ENCODE data around the gene MDM4. TPM values are rescaled to one million over a fixed set of nuclear protein-coding genes. Genes with fewer than 3 reads are reported as not detected.
"Not testable (repeated sequence)": the region's sequence is repeated elsewhere in the genome, so short reads cannot be mapped to it uniquely, and the experiment has no call there.

Gene MDM4
- total RNA-seq, 1 experiment from 2014 or later = 49.6 TPM

DNA sequence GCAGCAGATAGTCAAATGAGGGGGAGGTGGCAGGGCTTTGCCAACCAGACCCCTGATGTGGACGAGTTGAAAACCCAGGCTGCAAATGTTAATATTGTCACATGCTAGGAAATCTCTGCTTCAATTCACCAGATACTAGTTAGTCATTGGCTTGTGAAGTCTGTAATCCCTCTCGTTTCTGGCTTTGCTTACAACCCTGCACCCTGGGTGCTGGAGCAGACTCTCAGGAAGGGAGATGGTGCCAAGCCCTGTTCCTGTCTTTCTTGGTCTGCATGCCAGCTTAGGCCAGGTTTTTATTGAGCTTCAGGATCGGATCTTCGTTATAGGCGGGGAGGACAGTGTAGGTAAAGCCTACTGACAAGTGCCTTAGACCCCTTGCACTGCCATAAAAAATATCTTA, 53.3 kb downstream of the MDM4 start:
- Histone ChIP-seq H3K79me2 (ENCODE audit: insufficient read depth, low read length) (no peaks in the 10 kb centered on the region), H3K9me3 (ENCODE audit: control insufficient read depth, low read depth, low read length) (no peaks in the 10 kb centered on the region), H3K27ac (ENCODE audit: insufficient read length, low read depth, low read length) (no peak overlapping the region), H2BK15ac (ENCODE audit: low read depth, low read length) (no peak overlapping the region), H3K4me1 (ENCODE audit: insufficient read depth, low read length) (peaks cover 12% of the 10 kb centered on the region), H3K27me3 (ENCODE audit: insufficient read depth, low read length) (no peaks in the 10 kb centered on the region; the same call in 1 of the 2 replicates), H4K5ac (ENCODE audit: insufficient read length, low read depth, low read length) (no peak overlapping the region), H3K79me1 (ENCODE audit: insufficient read depth, low read depth, low read length, poor library complexity, severe bottlenecking) (no peaks in the 10 kb centered on the region), H2AFZ (ENCODE audit: low read length) (no peak overlapping the region), H3K9ac (ENCODE audit: extremely low read depth, insufficient read length, low read length) (no peak overlapping the region), H3K18ac (ENCODE audit: insufficient read length, low read depth, low read length) (no peak overlapping the region), H3T11ph (ENCODE audit: low read length) (no peak overlapping the region), H2BK5ac (ENCODE audit: insufficient read length, low read length) (no peak overlapping the region), H3K4me2 (ENCODE audit: insufficient read depth, insufficient read length, low read length) (no peak overlapping the region), H4K91ac (ENCODE audit: insufficient read length, low read depth, low read length) (no peak overlapping the region), H2BK20ac (ENCODE audit: low read depth, low read length, poor library complexity, severe bottlenecking) (no peak overlapping the region), H4K20me1 (ENCODE audit: control insufficient read depth, insufficient read depth, insufficient read length) (peaks cover 2% of the 10 kb centered on the region), H3K56ac (ENCODE audit: insufficient read length, low read depth, low read length) (no peak overlapping the region), H2BK120ac (ENCODE audit: low read depth, low read length, poor library complexity, severe bottlenecking) (no peak overlapping the region), H3K4ac (ENCODE audit: low read depth, low read length) (no peak overlapping the region), H3K23ac (ENCODE audit: insufficient read length, low read depth, low read length) (no peak overlapping the region), H2AK5ac (ENCODE audit: insufficient read length, low read length) (no peak overlapping the region), H2BK12ac (ENCODE audit: insufficient read length, low read depth, low read length) (no peak overlapping the region), H3K23me2 (ENCODE audit: insufficient read length, low read depth, low read length, poor library complexity, severe bottlenecking) (no peaks in the 10 kb centered on the region), H4K8ac (replicated peaks; ENCODE audit: insufficient read length, low read depth, low read length) (no peak overlapping the region), H3K14ac (ENCODE audit: insufficient read depth, low read length) (no peak overlapping the region; the same call in 1 of the 2 replicates)
- no CpG with 5 or more reads among the region's 5 CpGs for WGBS (ENCODE audit: extremely low coverage, insufficient read length, low lambda C conversion rate)
- TF ChIP-seq, protein P1, sequence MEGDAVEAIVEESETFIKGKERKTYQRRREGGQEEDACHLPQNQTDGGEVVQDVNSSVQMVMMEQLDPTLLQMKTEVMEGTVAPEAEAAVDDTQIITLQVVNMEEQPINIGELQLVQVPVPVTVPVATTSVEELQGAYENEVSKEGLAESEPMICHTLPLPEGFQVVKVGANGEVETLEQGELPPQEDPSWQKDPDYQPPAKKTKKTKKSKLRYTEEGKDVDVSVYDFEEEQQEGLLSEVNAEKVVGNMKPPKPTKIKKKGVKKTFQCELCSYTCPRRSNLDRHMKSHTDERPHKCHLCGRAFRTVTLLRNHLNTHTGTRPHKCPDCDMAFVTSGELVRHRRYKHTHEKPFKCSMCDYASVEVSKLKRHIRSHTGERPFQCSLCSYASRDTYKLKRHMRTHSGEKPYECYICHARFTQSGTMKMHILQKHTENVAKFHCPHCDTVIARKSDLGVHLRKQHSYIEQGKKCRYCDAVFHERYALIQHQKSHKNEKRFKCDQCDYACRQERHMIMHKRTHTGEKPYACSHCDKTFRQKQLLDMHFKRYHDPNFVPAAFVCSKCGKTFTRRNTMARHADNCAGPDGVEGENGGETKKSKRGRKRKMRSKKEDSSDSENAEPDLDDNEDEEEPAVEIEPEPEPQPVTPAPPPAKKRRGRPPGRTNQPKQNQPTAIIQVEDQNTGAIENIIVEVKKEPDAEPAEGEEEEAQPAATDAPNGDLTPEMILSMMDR (conservative IDR thresholded peaks at IDR 0.05) = no peak
- peaks cover 17% of the 10 kb centered on the region for H3K27me3 Mint-ChIP-seq (ENCODE audit: low read depth)
- peaks cover 0 to 4% (median 0%) of the 10 kb centered on the region in 3 experiments; a peak in 2 of 7 replicates for H3K36me3 Mint-ChIP-seq (ENCODE audit: insufficient read depth in 1 of 3, low read depth in 3 of 3)
- no peak overlapping the region for H3K4me3 Mint-ChIP-seq
- H3K27ac Mint-ChIP-seq = no peak overlapping the region
- no peak for DNase-seq
- H3K4me1 Mint-ChIP-seq = peaks cover 72 to 74% of the 10 kb centered on the region in 2 experiments
- H3K9me3 Mint-ChIP-seq = no peaks in the 10 kb centered on the region

DNA sequence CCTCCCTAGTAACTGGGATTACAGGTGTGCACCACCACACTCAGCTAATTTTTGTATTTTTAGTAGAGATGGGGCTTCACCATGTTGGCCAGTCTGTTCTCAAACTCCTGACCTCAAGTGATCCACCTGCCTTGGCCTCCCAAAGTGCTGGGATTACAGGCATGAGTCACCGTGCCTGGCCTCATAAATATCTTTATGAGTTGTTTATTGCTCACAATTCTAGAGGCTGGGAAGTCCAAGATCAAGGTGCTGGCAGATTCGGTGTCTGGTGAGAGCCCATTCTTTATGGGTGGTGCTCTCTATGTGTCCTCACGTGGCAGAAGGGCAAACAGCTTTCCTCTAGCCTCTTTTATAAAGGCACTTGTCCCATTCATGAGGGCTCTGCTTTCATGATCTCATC, 53.8 kb downstream of the MDM4 start:
- H3K23me2 ChIP-seq (ENCODE audit: insufficient read length, low read depth, low read length, poor library complexity, severe bottlenecking); H2BK12ac ChIP-seq (ENCODE audit: insufficient read length, low read depth, low read length); H3T11ph ChIP-seq (ENCODE audit: low read length); H2AK5ac ChIP-seq (ENCODE audit: insufficient read length, low read length); H3K36me3 Mint-ChIP-seq (ENCODE audit: insufficient read depth in 1 of 3, low read depth in 3 of 3); H3K79me2 ChIP-seq (ENCODE audit: insufficient read depth, low read length); H3K9ac ChIP-seq (ENCODE audit: extremely low read depth, insufficient read length, low read length); H3K4me3 Mint-ChIP-seq; H3K23ac ChIP-seq (ENCODE audit: insufficient read length, low read depth, low read length); H2BK5ac ChIP-seq (ENCODE audit: insufficient read length, low read length); H3K4me2 ChIP-seq (ENCODE audit: insufficient read depth, insufficient read length, low read length); H3K9me3 ChIP-seq (ENCODE audit: control insufficient read depth, low read depth, low read length); H3K27ac ChIP-seq (ENCODE audit: insufficient read length, low read depth, low read length); H4K8ac ChIP-seq (replicated peaks; ENCODE audit: insufficient read length, low read depth, low read length); DNase-seq; H3K27ac Mint-ChIP-seq; H3K18ac ChIP-seq (ENCODE audit: insufficient read length, low read depth, low read length); H2AFZ ChIP-seq (ENCODE audit: low read length); H4K5ac ChIP-seq (ENCODE audit: insufficient read length, low read depth, low read length); H3K79me1 ChIP-seq (ENCODE audit: insufficient read depth, low read depth, low read length, poor library complexity, severe bottlenecking); H2BK120ac ChIP-seq (ENCODE audit: low read depth, low read length, poor library complexity, severe bottlenecking); H3K4ac ChIP-seq (ENCODE audit: low read depth, low read length); H3K14ac ChIP-seq (ENCODE audit: insufficient read depth, low read length); H4K20me1 ChIP-seq (ENCODE audit: control insufficient read depth, insufficient read depth, insufficient read length); H3K9me3 Mint-ChIP-seq; H4K91ac ChIP-seq (ENCODE audit: insufficient read length, low read depth, low read length); H3K27me3 ChIP-seq (ENCODE audit: insufficient read depth, low read length); H3K56ac ChIP-seq (ENCODE audit: insufficient read length, low read depth, low read length); H2BK20ac ChIP-seq (ENCODE audit: low read depth, low read length, poor library complexity, severe bottlenecking); H2BK15ac ChIP-seq (ENCODE audit: low read depth, low read length): not testable (repeated sequence)
- peaks cover 74 to 76% of the 10 kb centered on the region in 2 experiments for H3K4me1 Mint-ChIP-seq
- no CpG with 5 or more reads among the region's 3 CpGs for WGBS (ENCODE audit: extremely low coverage, insufficient read length, low lambda C conversion rate)
- H3K4me1 ChIP-seq (ENCODE audit: insufficient read depth, low read length) = peaks cover 13% of the 10 kb centered on the region
- peaks cover 21% of the 10 kb centered on the region for H3K27me3 Mint-ChIP-seq (ENCODE audit: low read depth)

Measured in H9 (cell line).